Measurements from ENCODE around the gene EPHA2.
"Not testable (repeated sequence)": the region's sequence is repeated elsewhere in the genome, so short reads cannot be mapped to it uniquely, and the experiment has no call there.

Gene EPHA2

DNA sequence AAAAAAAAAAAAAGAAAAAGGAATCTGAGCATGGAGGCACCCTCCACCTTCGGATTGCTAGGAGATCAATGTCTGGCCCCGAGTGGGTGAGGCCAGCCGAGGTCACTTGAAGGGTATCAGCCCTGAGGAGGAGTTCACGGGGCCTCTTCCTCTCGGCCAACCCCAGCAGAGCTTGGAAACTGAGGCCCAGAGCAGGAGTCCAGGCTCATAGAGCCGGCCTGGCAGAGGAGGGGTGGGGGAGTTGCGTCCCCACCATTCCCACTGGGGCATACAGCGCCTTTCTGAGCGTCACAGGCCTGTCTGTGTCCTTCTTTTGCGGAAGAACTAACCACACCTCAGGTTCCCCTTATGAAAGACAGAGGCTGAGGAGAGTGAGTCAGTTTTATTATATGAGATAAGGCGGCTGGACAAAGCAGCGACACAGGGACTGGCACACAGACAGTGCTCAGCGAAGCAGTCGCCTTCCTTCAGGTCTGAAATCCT lies 17.1 kb upstream of the EPHA2 start:
- peak overlapping the region; percentile 17 for H3K9ac ChIP-seq (ENCODE audit: insufficient read length)
- H3K4me3 ChIP-seq: peak overlapping the region; percentile 42; the same call in 1 of the 2 replicates
- TF ChIP-seq EZH2 (IDR thresholded peaks at IDR 0.05) (no peak), FOXP2 (optimal IDR thresholded peaks at IDR 0.05; ENCODE audit: control extremely low read depth, extremely low read length, insufficient read depth) (no peak), POLR2AphosphoS5 (IDR thresholded peaks at IDR 0.05; ENCODE audit: borderline replicate concordance, low read depth, low read length) (no peak)
- DNase-seq (ENCODE audit: low read depth, low spot score): no peak
- no peaks in the 10 kb centered on the region for H3K36me3 ChIP-seq (ENCODE audit: insufficient read depth, low read length)
- no peaks in the 10 kb centered on the region for H3K9me3 ChIP-seq (ENCODE audit: low read depth, low read length)
- H3K27ac ChIP-seq: peak overlapping the region; percentile 90

- Histone ChIP-seq H3K4me3 (no peak overlapping the region), H3K27ac (no peak overlapping the region), H3K36me3 (ENCODE audit: insufficient read depth, low read length) (no peaks in the 10 kb centered on the region), H3K9ac (ENCODE audit: insufficient read length) (no peak overlapping the region), H3K9me3 (ENCODE audit: low read depth, low read length) (no peaks in the 10 kb centered on the region)
- TF ChIP-seq EZH2 (IDR thresholded peaks at IDR 0.05): no peak
- TF ChIP-seq FOXP2 (optimal IDR thresholded peaks at IDR 0.05; ENCODE audit: control extremely low read depth, extremely low read length, insufficient read depth): no peak
- TF ChIP-seq POLR2AphosphoS5 (IDR thresholded peaks at IDR 0.05; ENCODE audit: borderline replicate concordance, low read depth, low read length): no peak
- no peak for DNase-seq (ENCODE audit: low read depth, low spot score)
These were observed 16.5 kb upstream of the EPHA2 start for GRCh38 chr1:16172218-16172830.

GRCh38 chr1:16171314-16172151 lies 15.7 kb upstream of the EPHA2 start:
- no peak overlapping the region for H3K9ac ChIP-seq (ENCODE audit: insufficient read length)
- TF ChIP-seq FOXP2 (optimal IDR thresholded peaks at IDR 0.05; ENCODE audit: control extremely low read depth, extremely low read length, insufficient read depth) (no peak), EZH2 (IDR thresholded peaks at IDR 0.05) (no peak), POLR2AphosphoS5 (IDR thresholded peaks at IDR 0.05; ENCODE audit: borderline replicate concordance, low read depth, low read length) (no peak)
- H3K4me3 ChIP-seq: no peak overlapping the region
- H3K27ac ChIP-seq: no peak overlapping the region
- no peak for DNase-seq (ENCODE audit: low read depth, low spot score)
- no peaks in the 10 kb centered on the region for H3K36me3 ChIP-seq (ENCODE audit: insufficient read depth, low read length)
- no peaks in the 10 kb centered on the region for H3K9me3 ChIP-seq (ENCODE audit: low read depth, low read length)

GRCh38 chr1:16170283-16170673 lies 14.4 kb upstream of the EPHA2 start:
- H3K27ac ChIP-seq: no peak overlapping the region
- H3K9me3 ChIP-seq (ENCODE audit: low read depth, low read length): no peaks in the 10 kb centered on the region
- no peak overlapping the region for H3K4me3 ChIP-seq
- no peaks in the 10 kb centered on the region for H3K36me3 ChIP-seq (ENCODE audit: insufficient read depth, low read length)
- no peak overlapping the region for H3K9ac ChIP-seq (ENCODE audit: insufficient read length)
- TF ChIP-seq POLR2AphosphoS5 (IDR thresholded peaks at IDR 0.05; ENCODE audit: borderline replicate concordance, low read depth, low read length) (no peak), EZH2 (IDR thresholded peaks at IDR 0.05) (no peak), FOXP2 (optimal IDR thresholded peaks at IDR 0.05; ENCODE audit: control extremely low read depth, extremely low read length, insufficient read depth) (no peak)
- DNase-seq (ENCODE audit: low read depth, low spot score): no peak

DNA sequence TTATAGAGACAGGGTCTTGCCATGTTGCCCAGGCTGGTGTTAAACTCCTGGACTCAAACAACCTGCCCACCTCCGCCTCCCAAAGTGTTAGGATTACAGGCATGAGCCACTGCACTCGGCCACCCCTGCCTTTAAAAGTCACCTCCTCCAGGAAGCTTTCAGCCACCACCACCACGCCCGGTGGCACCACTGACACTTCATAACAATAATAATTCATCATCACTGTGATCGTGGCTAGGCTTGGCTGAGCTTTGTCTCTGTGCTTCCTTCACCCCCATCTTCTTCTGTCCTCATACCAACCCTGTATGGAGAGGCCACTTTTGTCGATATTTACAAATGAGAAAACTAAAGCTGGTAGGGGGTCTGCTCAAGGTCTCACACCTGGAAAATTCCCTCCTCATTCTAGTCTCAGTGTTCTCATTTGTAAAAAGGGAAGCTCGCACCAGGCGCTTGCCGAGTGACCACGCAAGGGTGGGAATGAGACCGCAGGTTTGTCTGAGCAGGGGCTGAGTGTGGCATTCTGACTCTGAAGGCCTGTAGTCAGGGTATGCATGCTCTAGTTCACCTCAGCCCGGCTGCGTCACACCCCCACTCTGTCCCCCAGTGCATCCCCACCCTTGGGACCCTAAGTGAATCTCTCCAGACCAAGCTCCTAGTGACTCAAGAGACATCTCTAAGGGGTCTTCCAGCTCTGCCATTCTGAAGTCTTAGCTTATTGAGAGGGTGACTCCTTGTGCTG lies 12.9 kb upstream of the EPHA2 start:
- Histone ChIP-seq H3K9ac (ENCODE audit: insufficient read length) (no peak overlapping the region), H3K27ac (peak overlapping the region; percentile 68)
- DNase-seq (ENCODE audit: low read depth, low spot score): no peak

GRCh38 chr1:16168144-16168495 lies 12.3 kb upstream of the EPHA2 start:
- H3K36me3 ChIP-seq (ENCODE audit: insufficient read depth, low read length); DNase-seq (ENCODE audit: low read depth, low spot score); H3K9ac ChIP-seq (ENCODE audit: insufficient read length); H3K9me3 ChIP-seq (ENCODE audit: low read depth, low read length): not testable (repeated sequence)
- peak overlapping the region; percentile 75 for H3K4me3 ChIP-seq
- 0 out of 2 replicates have a peak overlapping the region, but pooled peaks have one; percentile 68 for H3K27ac ChIP-seq

More for the DNA sequence above, 12.9 kb upstream of the EPHA2 start:
- Histone ChIP-seq H3K36me3 (ENCODE audit: insufficient read depth, low read length) (no peaks in the 10 kb centered on the region), H3K4me3 (no peak overlapping the region), H3K9me3 (ENCODE audit: low read depth, low read length) (no peaks in the 10 kb centered on the region)
- TF ChIP-seq POLR2AphosphoS5 (IDR thresholded peaks at IDR 0.05; ENCODE audit: borderline replicate concordance, low read depth, low read length) (no peak), EZH2 (IDR thresholded peaks at IDR 0.05) (no peak), FOXP2 (optimal IDR thresholded peaks at IDR 0.05; ENCODE audit: control extremely low read depth, extremely low read length, insufficient read depth) (no peak)

- peak; percentile 70 for TF ChIP-seq POLR2AphosphoS5 (IDR thresholded peaks at IDR 0.05; ENCODE audit: borderline replicate concordance, low read depth, low read length)
- peak; percentile 72 for TF ChIP-seq FOXP2 (optimal IDR thresholded peaks at IDR 0.05; ENCODE audit: control extremely low read depth, extremely low read length, insufficient read depth)
- no peak for TF ChIP-seq EZH2 (IDR thresholded peaks at IDR 0.05)
- H3K9ac ChIP-seq (ENCODE audit: insufficient read length): peak overlapping the region; percentile 56
- peak; percentile 32 for DNase-seq (ENCODE audit: low read depth, low spot score)
- H3K36me3 ChIP-seq (ENCODE audit: insufficient read depth, low read length): no peaks in the 10 kb centered on the region
- no peaks in the 10 kb centered on the region for H3K9me3 ChIP-seq (ENCODE audit: low read depth, low read length)
- peak overlapping the region; percentile 85; the same call in 1 of the 2 replicates for H3K27ac ChIP-seq
- peak overlapping the region; percentile 75 for H3K4me3 ChIP-seq
These were observed 11.7 kb upstream of the EPHA2 start for GRCh38 chr1:16167331-16168143.
